Body of pancreas (tissue), 4 donors: ENCODE results near the gene EED. TPM values are rescaled to one million over a fixed set of nuclear protein-coding genes. Genes with fewer than 3 reads are reported as not detected.

ENCODE experiments used
- ATAC-seq: fragments of 150-250 bp; one replicate; pipeline ENCODE4 v1.9.1; 2016
- DNase-seq, 4 donors: peaks; one replicate each; pipeline ENCODE4 v3.0.0-alpha.2; 2019
- H3K27ac ChIP-seq, 4 donors: fragments of 200-600 bp; sonication (generic); 1 replicate in 3 of 4; 2 replicates in 1 of 4; pipeline versions ENCODE4 v1.5.1 to v1.6.1; 2016 to 2019; ENCODE audit warnings: mild to moderate bottlenecking in 1 of 4, mixed read lengths in 1 of 4, moderate library complexity in 1 of 4
- H3K27me3 ChIP-seq, 2 donors: fragments of 200-600 bp; sonication (generic); one replicate each; pipeline ENCODE4 v1.6.0; 2016; ENCODE audit warnings: mild to moderate bottlenecking in 1 of 2
- H3K36me3 ChIP-seq, 2 donors: fragments of 200-600 bp; sonication (generic); replicated peaks in 1 of 2; 2 replicates each; pipeline ENCODE4 v1.5.1; 2016; ENCODE audit warnings: low read depth in 2 of 2; ENCODE audit not compliant: insufficient read depth in 1 of 2
- H3K4me1 ChIP-seq: fragments of 200-600 bp; sonication (generic); one replicate; pipeline ENCODE4 v1.6.0; 2016
- H3K4me3 ChIP-seq, 2 donors: fragments of 200-600 bp; sonication (generic); 1 replicate in 1 of 2; 2 replicates in 1 of 2; pipeline ENCODE4 v1.5.1; 2016 to 2019
- H3K9me3 ChIP-seq, 3 donors: fragments of 200-600 bp; sonication (generic); 1 replicate in 2 of 3; 2 replicates in 1 of 3; pipeline ENCODE4 v1.5.1; 2016
- CTCF ChIP-seq, 7 experiments: fragments of 450-650 bp in 4 of 7; fragments of 200-600 bp in 3 of 7; sonication (generic) in 3 of 7; IDR thresholded peaks; one replicate each; pipeline ENCODE4 v1.5.1; 2016 to 2019; ENCODE audit warnings: antibody characterized with exemption in 7 of 7
- POLR2A ChIP-seq, 3 donors: fragments of 450-650 bp; IDR thresholded peaks; one replicate each; pipeline ENCODE4 v1.6.1; 2016; ENCODE audit warnings: antibody characterized with exemption in 3 of 3, mild to moderate bottlenecking in 2 of 3
- WGBS, 2 donors: methylation state at CpG; one replicate each; pipeline ENCODE4 v1.1.5; 2017; 5-methylcytosine and 5-hydroxymethylcytosine counted together
- intact Hi-C: fragments of 100-400 bp; cut with DNase I; formaldehyde crosslinking; loops from one replicate; pipeline ENCODE4 v1.15.1; 2023
- total RNA-seq, 2 donors: library from RNA; depleted of rRNA; stranded (reverse); fragments of >200 nt; gene quantifications; one replicate each; pipeline ENCODE4 v1.1.0, GENCODE V29; 2016

The EED gene
- total RNA-seq, 2 donors from 2014 or later: 14.5 to 20.1 TPM

DNA sequence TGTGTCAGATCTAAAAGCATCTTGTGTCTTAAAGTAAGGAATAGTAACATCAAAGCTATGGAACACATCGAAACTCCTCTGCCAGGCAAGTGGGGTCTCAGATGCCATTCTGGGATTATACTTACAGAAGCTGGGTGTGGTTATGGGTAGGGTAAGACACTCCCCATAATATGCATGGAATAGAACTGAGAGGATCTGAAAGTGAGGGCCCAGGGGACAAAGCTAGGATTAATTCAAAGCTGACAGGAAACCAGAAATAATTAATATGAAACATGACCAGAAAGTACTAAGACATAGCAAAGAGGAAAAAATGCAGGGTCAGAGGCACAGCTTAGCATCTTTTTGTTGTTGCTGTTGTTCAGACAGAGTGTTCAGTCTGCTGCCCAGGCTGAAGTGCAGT lies 40.2 kb upstream of the EED start:
- WGBS, 2 donors: 85 to 95% methylated on average over 1 of the region's 1 CpG
- no peaks in the 10 kb centered on the region for H3K36me3 ChIP-seq
- no peaks in the 10 kb centered on the region for H3K9me3 ChIP-seq
- H3K4me1 ChIP-seq: no peaks in the 10 kb centered on the region
- no peak overlapping the region for H3K4me3 ChIP-seq
- H3K27ac ChIP-seq: no peak overlapping the region
- no peaks in the 10 kb centered on the region for H3K27me3 ChIP-seq
- ATAC-seq: no peak
- DNase-seq: no peak
- intact Hi-C loops: no loop called here
- TF ChIP-seq CTCF (IDR thresholded peaks at IDR 0.05): no peak
- no peak for TF ChIP-seq POLR2A (IDR thresholded peaks at IDR 0.05)

DNA sequence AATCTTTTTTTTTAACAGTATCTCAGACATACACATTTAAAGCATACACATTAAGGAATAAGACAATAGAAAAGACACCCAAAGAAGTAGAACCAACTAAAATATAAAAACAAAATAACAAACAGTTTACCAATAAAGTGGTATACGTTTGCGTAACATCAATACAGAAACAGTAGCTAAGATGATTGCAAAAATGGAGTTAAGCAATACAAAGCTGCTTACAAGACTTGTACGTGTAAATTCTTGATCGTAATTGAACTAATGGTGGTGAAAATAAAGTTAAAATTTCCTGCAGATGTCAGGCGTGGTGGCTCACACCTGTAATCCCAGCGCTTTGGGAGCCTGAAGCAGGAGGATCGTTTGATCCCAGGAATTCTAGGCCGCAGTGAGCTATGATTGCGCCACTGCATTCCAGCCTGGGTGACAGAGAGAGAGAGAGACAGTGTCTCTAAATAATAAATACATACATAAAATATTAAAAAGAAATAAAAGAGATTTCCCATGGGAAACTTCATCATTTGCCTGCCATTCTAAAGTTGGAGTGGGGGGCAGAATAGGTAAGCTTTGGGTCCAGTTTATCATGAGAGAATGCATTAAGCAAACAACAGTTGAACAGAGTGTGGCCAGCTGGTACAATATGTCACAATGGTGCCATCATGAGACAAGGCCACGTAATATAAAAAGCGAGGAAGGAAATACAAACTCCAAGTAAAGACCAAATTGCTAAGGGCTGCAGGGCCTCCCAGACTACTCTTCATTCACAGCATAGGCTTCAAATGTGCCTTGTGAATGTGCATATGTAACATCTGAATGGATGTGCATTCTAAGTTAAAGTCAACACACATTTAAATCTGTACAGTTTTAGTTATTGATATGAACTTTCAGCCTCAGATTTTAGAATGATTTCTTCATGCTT lies 38.9 kb upstream of the EED start:
- DNase-seq: peak in 1 of 4 donors; percentile 29
- Histone ChIP-seq H3K4me3 (no peak overlapping the region), H3K4me1 (no peaks in the 10 kb centered on the region), H3K27me3 (no peaks in the 10 kb centered on the region), H3K9me3 (no peaks in the 10 kb centered on the region), H3K36me3 (no peaks in the 10 kb centered on the region), H3K27ac (peak overlapping the region in 1 of 4 donors; percentile 39)
- no peak for ATAC-seq
- TF ChIP-seq POLR2A (IDR thresholded peaks at IDR 0.05) (no peak), CTCF (IDR thresholded peaks at IDR 0.05) (no peak)
- WGBS, 2 donors: 76 to 81% methylated on average over 11 of the region's 11 CpGs
- intact Hi-C loops: no loop called here

DNA sequence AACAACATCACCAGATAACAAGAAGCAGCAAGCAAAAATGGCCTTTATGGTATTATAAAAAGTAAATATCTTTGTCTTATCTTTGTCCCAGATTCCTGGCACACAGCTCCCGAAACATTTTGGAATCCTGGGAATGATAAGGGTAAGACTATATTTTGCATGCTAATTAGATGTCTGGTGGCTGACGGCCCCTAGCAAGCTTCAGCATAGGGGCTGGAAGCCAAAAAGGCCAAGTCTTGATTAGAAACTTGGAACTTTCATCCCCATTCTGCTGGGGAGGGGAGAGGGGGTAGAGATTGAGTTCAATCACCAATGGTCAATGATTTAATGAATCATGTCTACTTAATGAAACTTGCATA lies 38.2 kb upstream of the EED start:
- no peaks in the 10 kb centered on the region for H3K27me3 ChIP-seq
- no peaks in the 10 kb centered on the region for H3K4me1 ChIP-seq
- DNase-seq: no peak
- no peaks in the 10 kb centered on the region for H3K36me3 ChIP-seq
- WGBS, 2 donors: 36 to 48% methylated on average over 2 of the region's 2 CpGs
- intact Hi-C loops: no loop called here
- ATAC-seq: no peak
- H3K4me3 ChIP-seq: no peak overlapping the region
- TF ChIP-seq POLR2A (IDR thresholded peaks at IDR 0.05): no peak
- TF ChIP-seq CTCF (IDR thresholded peaks at IDR 0.05): no peak
- H3K9me3 ChIP-seq: no peaks in the 10 kb centered on the region
- no peak overlapping the region for H3K27ac ChIP-seq

GRCh38 chr11:86207413-86207812 lies 37.1 kb upstream of the EED start:
- TF ChIP-seq POLR2A (IDR thresholded peaks at IDR 0.05) (no peak), CTCF (IDR thresholded peaks at IDR 0.05) (no peak)
- H3K36me3 ChIP-seq: no peaks in the 10 kb centered on the region
- no peak overlapping the region for H3K4me3 ChIP-seq
- ATAC-seq (no peak), DNase-seq (no peak)
- no peaks in the 10 kb centered on the region for H3K4me1 ChIP-seq
- H3K27me3 ChIP-seq: no peaks in the 10 kb centered on the region
- H3K9me3 ChIP-seq: no peaks in the 10 kb centered on the region
- 90 to 92% methylated on average over 2 of the region's 2 CpGs for WGBS, 2 donors
- intact Hi-C loops: no loop called here
- H3K27ac ChIP-seq: no peak overlapping the region

DNA sequence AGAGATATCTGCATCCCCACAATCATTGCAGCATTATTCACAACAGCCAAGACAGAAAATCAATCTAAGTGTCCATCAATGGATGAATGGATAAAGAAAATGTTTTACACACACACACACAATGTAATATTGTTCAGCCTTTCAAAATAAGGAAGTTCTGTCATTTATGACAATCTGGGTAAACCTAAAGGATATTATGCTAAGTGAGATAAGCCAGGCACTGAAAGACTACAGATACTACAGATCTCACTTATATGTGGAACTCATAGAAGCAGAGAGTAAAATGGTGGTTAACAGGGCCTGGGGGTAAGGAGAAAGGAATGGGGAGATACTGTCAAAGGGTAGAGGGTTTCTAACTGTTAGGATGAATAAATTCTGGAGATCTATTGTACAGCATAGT lies 36.0 kb upstream of the EED start:
- H3K9me3 ChIP-seq: no peaks in the 10 kb centered on the region
- H3K36me3 ChIP-seq: no peaks in the 10 kb centered on the region
- H3K4me3 ChIP-seq: no peak overlapping the region
- H3K4me1 ChIP-seq: no peaks in the 10 kb centered on the region
- no peaks in the 10 kb centered on the region for H3K27me3 ChIP-seq
- no peak for TF ChIP-seq CTCF (IDR thresholded peaks at IDR 0.05)
- TF ChIP-seq POLR2A (IDR thresholded peaks at IDR 0.05): no peak
- intact Hi-C loops: no loop called here
- DNase-seq (no peak), ATAC-seq (no peak)
- no peak overlapping the region for H3K27ac ChIP-seq
